OCI-LY1 (cell line): ENCODE measurements around the gene RAB36.

Experiments used
- H2AFZ ChIP-seq: fragments of 200-600 bp; sonication (generic), shearing (Covaris generic); 2 replicates; pipeline ENCODE4 v1.6.0; 2014; ENCODE audit warnings: antibody characterized with exemption, mild to moderate bottlenecking, low read length
- H3F3A ChIP-seq: fragments of 200-600 bp; sonication (generic), shearing (Covaris generic); 2 replicates; pipeline ENCODE4 v1.6.0; 2014; ENCODE audit warnings: mild to moderate bottlenecking, antibody characterized with exemption, low read length, moderate library complexity; ENCODE audit not compliant: insufficient read depth
- H3K27ac ChIP-seq: fragments of 200-600 bp; sonication (generic); 2 replicates; pipeline ENCODE4 v1.5.1; 2014; ENCODE audit warnings: low read length, mixed run types, mild to moderate bottlenecking, low read depth; ENCODE audit not compliant: poor library complexity, severe bottlenecking
- H3K27me3 ChIP-seq: fragments of 200-600 bp; sonication (generic); 2 replicates; pipeline ENCODE4 v1.6.0; 2014; ENCODE audit warnings: antibody characterized with exemption, mild to moderate bottlenecking, low read length, moderate library complexity; ENCODE audit not compliant: insufficient read depth
- H3K36me3 ChIP-seq: fragments of 200-600 bp; sonication (generic); 2 replicates; pipeline ENCODE4 v1.6.1; 2014; ENCODE audit warnings: mild to moderate bottlenecking, antibody characterized with exemption, low read length, moderate library complexity, mixed read lengths; ENCODE audit not compliant: insufficient read depth
- H3K4me1 ChIP-seq: fragments of 200-600 bp; sonication (generic); 2 replicates; pipeline ENCODE4 v1.5.1; 2014; ENCODE audit warnings: mild to moderate bottlenecking, low read length, moderate library complexity; ENCODE audit not compliant: insufficient read depth, severe bottlenecking
- H3K4me2 ChIP-seq: fragments of 200-600 bp; sonication (generic), shearing (Covaris generic); 2 replicates; pipeline ENCODE4 v1.6.1; 2014; ENCODE audit warnings: low read length
- H3K4me3 ChIP-seq: fragments of 200-600 bp; sonication (generic); 2 replicates; pipeline ENCODE4 v1.5.1; 2014; ENCODE audit warnings: low read length, low read depth, mild to moderate bottlenecking, mixed read lengths; ENCODE audit not compliant: poor library complexity, severe bottlenecking
- H3K79me2 ChIP-seq: fragments of 200-600 bp; shearing (Covaris generic); 2 replicates; pipeline ENCODE4 v1.6.1; 2016; ENCODE audit warnings: mixed run types, low read length, mixed read lengths; ENCODE audit not compliant: insufficient read depth
- H3K9ac ChIP-seq: fragments of 200-600 bp; sonication (generic), shearing (Covaris generic); 2 replicates; pipeline ENCODE4 v1.6.1; 2014; ENCODE audit warnings: mild to moderate bottlenecking, low read length, mixed read lengths
- H3K9me2 ChIP-seq: fragments of 200-600 bp; sonication (generic), shearing (Covaris generic); 2 replicates; pipeline ENCODE4 v1.6.1; 2014; ENCODE audit warnings: low read depth, mild to moderate bottlenecking, low read length, mixed read lengths
- H3K9me3 ChIP-seq: fragments of 200-600 bp; shearing (Covaris generic); 2 replicates; pipeline ENCODE4 v1.6.1; 2014; ENCODE audit warnings: low read length, mixed read lengths
- H4K20me1 ChIP-seq: fragments of 200-600 bp; sonication (generic), shearing (Covaris generic); 2 replicates; pipeline ENCODE4 v1.6.0; 2016; ENCODE audit warnings: mild to moderate bottlenecking, low read length; ENCODE audit not compliant: insufficient read depth
- CTCF ChIP-seq: fragments of 200-600 bp; sonication (generic), shearing (Covaris generic); IDR thresholded peaks from 2 replicates; pipeline ENCODE4 v1.5.1; 2017; ENCODE audit warnings: mild to moderate bottlenecking, antibody characterized with exemption, low read length, moderate library complexity, mixed read lengths
- EZH2 ChIP-seq: fragments of 200-600 bp; sonication (generic), shearing (Covaris generic); IDR thresholded peaks from 2 replicates; pipeline ENCODE4 v1.8.0; 2017; ENCODE audit warnings: borderline replicate concordance, mixed run types, mild to moderate bottlenecking, antibody characterized with exemption, low read length, moderate library complexity, mixed read lengths

Gene RAB36

GRCh38 chr22:23144932-23145877 is at the start of gene RAB36:
Gene RAB36 (plus strand): TSS chr22:23145477. CDS start chr22:23146617, 1,140 bp downstream.
- no peak within 1 kb of the TSS for H2AFZ ChIP-seq

GRCh38 chr22:23095733-23096342 is 49.4 kb upstream of the RAB36 start:
- H4K20me1 ChIP-seq: no peaks in the 10 kb centered on the region
- H3K9me3 ChIP-seq: no peaks in the 10 kb centered on the region
- no peaks in the 10 kb centered on the region for H3F3A ChIP-seq
- H3K27me3 ChIP-seq: no peaks in the 10 kb centered on the region
- H3K9ac ChIP-seq: no peak overlapping the region
- H3K79me2 ChIP-seq: no peaks in the 10 kb centered on the region
- H3K9me2 ChIP-seq: no peaks in the 10 kb centered on the region
- no peak for TF ChIP-seq EZH2
- no peak for TF ChIP-seq CTCF
- no peak overlapping the region for H3K4me2 ChIP-seq
- no peaks in the 10 kb centered on the region for H3K36me3 ChIP-seq
- no peak overlapping the region for H2AFZ ChIP-seq
- H3K4me3 ChIP-seq: no peak overlapping the region
- no peak overlapping the region for H3K27ac ChIP-seq
- H3K4me1 ChIP-seq: no peaks in the 10 kb centered on the region

More at GRCh38 chr22:23144932-23145877, at the start of gene RAB36:
- Histone ChIP-seq H3K9me3 (no peaks in the 10 kb centered on the region), H3K36me3 (no peaks in the 10 kb centered on the region), H3K4me1 (peaks cover 49% of the 10 kb centered on the region), H4K20me1 (no peaks in the 10 kb centered on the region), H3K4me2 (peak within 1 kb of the TSS; percentile 67), H3K27me3 (no peaks in the 10 kb centered on the region), H3K4me3 (peak within 1 kb of the TSS; percentile 49), H3K9me2 (no peaks in the 10 kb centered on the region), H3F3A (0 out of 2 replicates have a peak, but pooled peaks cover 3% of the 10 kb centered on the region), H3K27ac (no peak within 1 kb of the TSS), H3K79me2 (no peaks in the 10 kb centered on the region), H3K9ac (peak within 1 kb of the TSS; percentile 11; the same call in 1 of the 2 replicates)
- TF ChIP-seq EZH2 (no peak), CTCF (no peak)

- no peak overlapping the region for H3K4me2 ChIP-seq
- H3K4me1 ChIP-seq: no peaks in the 10 kb centered on the region
- H4K20me1 ChIP-seq: no peaks in the 10 kb centered on the region
- no peaks in the 10 kb centered on the region for H3K79me2 ChIP-seq
- H3K9me2 ChIP-seq: no peaks in the 10 kb centered on the region
- H3K36me3 ChIP-seq: no peaks in the 10 kb centered on the region
- no peak overlapping the region for H3K4me3 ChIP-seq
- no peaks in the 10 kb centered on the region for H3K27me3 ChIP-seq
- no peak overlapping the region for H2AFZ ChIP-seq
- no peaks in the 10 kb centered on the region for H3K9me3 ChIP-seq
- H3F3A ChIP-seq: no peaks in the 10 kb centered on the region
- H3K27ac ChIP-seq: no peak overlapping the region
- H3K9ac ChIP-seq: no peak overlapping the region
- TF ChIP-seq CTCF (no peak), EZH2 (no peak)
These were observed 47.7 kb upstream of the RAB36 start for GRCh38 chr22:23097412-23098229.
